LNCaP clone FGC (cell line): ENCODE data around the gene RETREG2.

Experiments used
- DNase-seq: peaks from one replicate; pipeline ENCODE4 v3.0.0-alpha.2; 2011; ENCODE audit warnings: low read depth
- H3K4me3 ChIP-seq: 2 replicates; pipeline ENCODE4 v1.5.1; 2011; ENCODE audit warnings: mild to moderate bottlenecking, low read depth, low read length, control low read depth
- CTCF ChIP-seq: IDR thresholded peaks from 2 replicates; pipeline ENCODE4 v1.5.1; 2012; ENCODE audit warnings: mild to moderate bottlenecking; ENCODE audit not compliant: control insufficient read depth, insufficient read depth; ENCODE audit errors: extremely low read depth

RETREG2 gene

DNA sequence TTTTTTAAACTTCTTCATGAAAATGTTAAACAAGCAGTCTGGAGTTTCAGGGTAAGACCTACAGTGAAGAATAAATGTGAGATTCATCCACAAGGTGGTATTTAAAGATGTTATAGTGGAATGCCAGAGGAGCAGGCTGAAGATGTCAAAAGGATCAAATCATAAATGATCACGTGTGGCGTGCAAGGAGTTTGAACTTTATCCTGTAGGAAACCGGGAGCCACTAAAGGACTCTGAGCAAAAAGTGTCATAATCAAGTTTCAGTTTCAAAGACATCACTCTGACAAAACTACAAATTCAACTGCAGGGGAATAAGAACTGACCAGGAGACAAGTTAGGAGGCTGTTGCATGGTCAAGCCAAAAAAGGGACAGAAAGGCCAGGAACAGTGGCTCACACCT lies 37.4 kb upstream of the RETREG2 start:
- no peak for DNase-seq
- H3K4me3 ChIP-seq: no peak overlapping the region
- TF ChIP-seq CTCF: no peak

DNA sequence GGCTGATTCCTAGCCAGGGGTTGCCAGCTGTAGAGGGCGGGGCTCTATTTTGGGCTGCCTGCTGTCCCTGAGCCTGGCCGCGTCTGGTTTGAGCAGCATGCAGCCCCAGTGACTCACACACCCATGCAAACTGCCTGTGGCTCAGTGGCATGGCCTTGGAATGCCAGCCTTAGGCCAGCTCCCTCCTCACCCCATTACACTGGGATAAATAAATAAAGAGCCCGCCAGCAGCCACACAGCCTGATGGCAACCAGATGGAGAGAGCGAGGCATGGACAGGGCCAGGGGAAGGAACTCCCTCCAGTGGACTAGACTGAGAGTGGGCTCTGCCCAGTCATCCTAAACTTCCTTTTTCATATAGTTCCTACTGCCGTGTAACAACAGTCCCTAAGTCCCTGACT lies 35.7 kb upstream of the RETREG2 start:
- TF ChIP-seq CTCF: no peak
- no peak overlapping the region for H3K4me3 ChIP-seq
- no peak for DNase-seq

GRCh38 chr2:219149667-219150066 lies 28.4 kb upstream of the RETREG2 start:
- no peak overlapping the region for H3K4me3 ChIP-seq
- no peak for DNase-seq
- TF ChIP-seq CTCF: no peak

GRCh38 chr2:219155054-219155644 lies 22.9 kb upstream of the RETREG2 start:
- peak; percentile 54 for TF ChIP-seq CTCF
- DNase-seq: peak; percentile 46
- no peak overlapping the region for H3K4me3 ChIP-seq

DNA sequence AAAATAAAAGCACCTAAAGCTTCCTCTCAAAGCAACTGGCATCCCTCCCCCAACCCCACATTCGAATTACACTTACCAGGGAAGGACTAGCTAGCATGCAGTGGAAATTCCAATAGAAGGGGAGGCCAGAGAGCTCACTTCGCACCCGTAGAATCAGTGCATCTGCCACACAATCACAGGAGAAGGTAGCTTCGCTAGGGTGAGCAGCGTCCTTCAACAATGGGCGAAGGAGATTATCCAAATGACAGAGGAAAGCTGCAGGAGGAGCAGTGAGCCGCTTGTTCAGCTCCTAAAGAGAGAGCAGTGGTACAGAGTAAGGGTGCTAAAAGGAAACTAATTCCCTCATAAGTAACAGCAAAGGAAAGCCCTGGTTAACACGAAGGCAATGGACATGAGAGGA lies 20.7 kb upstream of the RETREG2 start:
- no peak for DNase-seq
- TF ChIP-seq CTCF: no peak

DNA sequence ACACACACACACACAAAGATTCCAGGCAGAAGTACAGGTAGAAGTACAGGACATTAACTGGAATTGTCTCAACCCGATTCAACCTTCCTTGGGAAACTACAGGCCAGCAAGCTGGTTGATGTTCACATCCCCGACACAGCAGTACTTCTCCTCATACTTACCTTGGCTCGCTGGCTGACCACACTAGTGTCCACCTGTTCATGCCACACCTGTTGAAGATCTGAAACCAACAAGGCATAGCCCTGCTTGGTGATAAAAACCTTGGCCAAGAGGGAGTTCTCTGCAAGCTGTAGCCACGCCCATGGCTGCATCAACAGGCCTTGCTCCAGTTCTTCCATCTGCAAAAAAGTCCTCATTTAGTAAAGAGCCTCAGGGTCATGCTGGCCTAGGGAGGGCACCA lies 20.1 kb upstream of the RETREG2 start:
- H3K4me3 ChIP-seq: no peak overlapping the region
- no peak for TF ChIP-seq CTCF
- no peak for DNase-seq

More for the DNA sequence above, 20.7 kb upstream of the RETREG2 start:
- no peak overlapping the region for H3K4me3 ChIP-seq

DNA sequence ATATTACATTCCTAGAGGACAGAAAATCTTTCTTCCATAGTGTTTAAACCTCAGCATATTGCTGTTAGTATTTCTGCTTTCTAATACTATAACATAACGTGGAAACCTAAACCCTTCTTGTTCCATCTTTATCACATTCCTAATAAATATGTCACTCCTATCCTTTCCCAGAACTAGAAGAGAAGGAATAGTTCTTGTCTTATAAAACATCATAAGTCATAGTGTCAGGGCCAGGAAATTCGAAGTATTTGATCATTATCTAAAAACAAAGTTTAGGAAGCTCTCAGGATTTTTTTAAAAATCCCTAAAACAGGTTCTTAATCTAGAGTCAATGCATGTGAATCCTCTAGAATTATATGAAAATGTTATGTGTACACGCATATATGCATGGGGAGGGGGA lies 19.5 kb upstream of the RETREG2 start:
- no peak for TF ChIP-seq CTCF
- no peak for DNase-seq
- no peak overlapping the region for H3K4me3 ChIP-seq
